ENCODE results near the gene C15orf61.

Gene C15orf61

GRCh38 chr15:67524235-67524634 is 3.3 kb downstream of the C15orf61 start:
- Histone ChIP-seq H3K27ac (ENCODE audit: insufficient read depth in 1 of 2, low read depth in 1 of 2, low read length in 2 of 2, poor library complexity in 1 of 2, severe bottlenecking in 2 of 2) (no peak overlapping the region), H3K9me3 (ENCODE audit: control extremely low read depth in 1 of 5, control insufficient read depth in 4 of 5, insufficient read depth in 2 of 5, low read depth in 1 of 5, low read length in 4 of 5) (no peaks in the 10 kb centered on the region), H3K36me3 (ENCODE audit: control insufficient read depth in 4 of 4, insufficient read depth in 4 of 4, low read length in 3 of 4) (peaks cover 0 to 16% (median 8%) of the 10 kb centered on the region in 4 experiments), H3K4me3 (ENCODE audit: control insufficient read depth in 1 of 7, extremely low read depth in 1 of 7, insufficient read depth in 4 of 7, low read depth in 2 of 7, low read length in 6 of 7) (no peak overlapping the region), H3K4me1 (ENCODE audit: control extremely low read depth in 1 of 4, control insufficient read depth in 4 of 4, insufficient read depth in 4 of 4, low read length in 3 of 4) (peaks cover 16 to 33% (median 26%) of the 10 kb centered on the region in 4 experiments), H3K27me3 (replicated peaks in 2 of 5; ENCODE audit: control insufficient read depth in 4 of 5, insufficient read depth in 5 of 5, low read length in 4 of 5) (no peaks in the 10 kb centered on the region)
- POLR2A ChIA-PET: interaction anchor here (0.6 kb wide), 1 partner anchor 514 kb away, joined by 3 read pairs; no protein-coding TSS in a partner anchor
- CTCF ChIA-PET: interaction anchor here (1.0 kb wide), 1 partner anchor 10 kb away, joined by 6 read pairs; no protein-coding TSS in a partner anchor
- DNase-seq: no peak

DNA sequence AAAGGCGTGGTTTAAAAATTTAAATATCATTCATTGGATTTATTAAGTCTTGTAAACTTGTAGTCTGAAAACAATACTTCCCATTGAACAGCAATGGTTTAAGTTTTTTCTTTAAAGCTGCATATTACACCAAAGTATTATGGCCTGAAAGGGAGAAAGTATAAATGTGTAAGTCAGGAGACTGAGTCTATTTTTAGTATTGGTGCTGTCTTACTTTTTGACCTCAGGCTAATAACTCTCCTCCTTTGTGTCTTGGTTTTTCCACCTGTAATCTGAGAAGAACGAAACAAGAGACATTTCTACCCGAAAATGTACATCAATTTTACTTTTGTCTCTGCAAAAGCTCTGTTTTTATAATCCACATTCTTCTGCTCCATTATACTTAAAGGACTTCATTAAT is 7.6 kb downstream of the C15orf61 start:
- no CpG with 5 or more reads among the region's 3 CpGs for WGBS (ENCODE audit: insufficient coverage)
- no peaks in the 10 kb centered on the region for H3K27me3 ChIP-seq (replicated peaks in 2 of 5; ENCODE audit: control insufficient read depth in 4 of 5, insufficient read depth in 5 of 5, low read length in 4 of 5)
- peaks cover 0 to 16% (median 8%) of the 10 kb centered on the region in 4 experiments for H3K36me3 ChIP-seq (ENCODE audit: control insufficient read depth in 4 of 4, insufficient read depth in 4 of 4, low read length in 3 of 4)
- no peak for DNase-seq
- no peaks in the 10 kb centered on the region for H3K9me3 ChIP-seq (ENCODE audit: control extremely low read depth in 1 of 5, control insufficient read depth in 4 of 5, insufficient read depth in 2 of 5, low read depth in 1 of 5, low read length in 4 of 5)
- H3K4me3 ChIP-seq (ENCODE audit: control insufficient read depth in 1 of 7, extremely low read depth in 1 of 7, insufficient read depth in 4 of 7, low read depth in 2 of 7, low read length in 6 of 7): no peak overlapping the region
- CTCF ChIA-PET: interaction anchor here (0.5 to 1.5 kb wide), 2 partner anchors 10 to 166 kb away, joined by 3 to 5 read pairs; no protein-coding TSS in a partner anchor
- H3K27ac ChIP-seq (ENCODE audit: insufficient read depth in 1 of 2, low read depth in 1 of 2, low read length in 2 of 2, poor library complexity in 1 of 2, severe bottlenecking in 2 of 2): no peak overlapping the region
- peaks cover 0 to 8% (median 2%) of the 10 kb centered on the region in 4 experiments for H3K4me1 ChIP-seq (ENCODE audit: control extremely low read depth in 1 of 4, control insufficient read depth in 4 of 4, insufficient read depth in 4 of 4, low read length in 3 of 4)
- POLR2A ChIA-PET: interaction anchor here (0.5 kb wide), 1 partner anchor 361 kb away, joined by 3 read pairs; no protein-coding TSS in a partner anchor

DNA sequence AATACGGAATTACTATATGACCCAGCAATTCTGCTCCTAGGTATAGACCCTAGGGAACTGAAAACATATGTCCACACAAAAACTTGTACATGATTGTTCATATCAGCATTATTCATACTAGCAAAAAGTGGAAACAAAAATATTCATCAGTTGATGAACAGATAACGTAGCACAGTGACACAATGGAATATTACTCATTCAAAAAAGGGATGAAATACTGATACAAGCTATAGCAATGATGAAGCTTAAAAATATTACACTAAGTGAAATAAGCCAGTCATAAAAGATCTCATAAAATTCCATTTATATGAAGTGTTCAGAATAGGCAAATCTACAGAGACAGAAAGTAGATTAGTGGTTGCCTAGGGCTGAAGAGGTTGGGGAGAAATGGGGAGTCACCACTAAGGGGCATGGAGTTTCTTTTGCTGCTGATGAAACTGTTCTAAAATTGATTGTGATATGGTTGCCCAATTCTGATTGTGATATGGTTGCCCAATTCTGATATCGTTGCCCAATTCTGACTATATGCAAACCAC is 10.5 kb downstream of the C15orf61 start:
- no peak overlapping the region for H3K4me3 ChIP-seq (ENCODE audit: control insufficient read depth in 1 of 7, extremely low read depth in 1 of 7, insufficient read depth in 4 of 7, low read depth in 2 of 7, low read length in 6 of 7)
- WGBS (ENCODE audit: insufficient coverage): 100% methylated on average over 2 of the region's 3 CpGs
- CTCF ChIA-PET: no interaction called here
- H3K9me3 ChIP-seq (ENCODE audit: control extremely low read depth in 1 of 5, control insufficient read depth in 4 of 5, insufficient read depth in 2 of 5, low read depth in 1 of 5, low read length in 4 of 5): no peaks in the 10 kb centered on the region
- no peak overlapping the region for H3K27ac ChIP-seq (ENCODE audit: insufficient read depth in 1 of 2, low read depth in 1 of 2, low read length in 2 of 2, poor library complexity in 1 of 2, severe bottlenecking in 2 of 2)
- H3K36me3 ChIP-seq (ENCODE audit: control insufficient read depth in 4 of 4, insufficient read depth in 4 of 4, low read length in 3 of 4): peaks cover 0 to 16% (median 8%) of the 10 kb centered on the region in 4 experiments
- no peaks in the 10 kb centered on the region for H3K4me1 ChIP-seq (ENCODE audit: control extremely low read depth in 1 of 4, control insufficient read depth in 4 of 4, insufficient read depth in 4 of 4, low read length in 3 of 4)
- H3K27me3 ChIP-seq (replicated peaks in 2 of 5; ENCODE audit: control insufficient read depth in 4 of 5, insufficient read depth in 5 of 5, low read length in 4 of 5): no peaks in the 10 kb centered on the region
- DNase-seq: no peak
- POLR2A ChIA-PET: no interaction called here

DNA sequence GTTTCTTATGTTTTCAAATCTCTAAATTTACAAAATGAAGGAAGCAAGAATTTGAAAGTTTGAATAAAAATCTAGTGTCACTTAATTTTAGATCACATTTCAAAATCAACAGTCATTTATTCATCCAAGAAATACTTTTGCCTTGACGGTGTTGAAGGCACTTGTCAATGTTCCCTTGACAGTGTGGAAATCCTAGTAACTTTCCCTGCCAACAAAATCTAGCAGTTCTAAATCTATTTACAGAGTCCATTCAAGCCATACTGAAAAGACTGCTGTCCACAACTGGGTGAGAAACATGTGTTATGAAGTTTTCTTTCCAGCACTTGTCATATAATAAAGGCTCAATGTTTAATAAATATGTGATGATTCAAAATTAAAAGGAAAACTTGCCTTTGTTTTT is 12.9 kb downstream of the C15orf61 start:
- ChIA-PET CTCF (interaction anchor here (1.4 kb wide), 1 partner anchor 10 kb away, joined by 6 read pairs; no protein-coding TSS in a partner anchor), POLR2A (no interaction called here)
- H3K36me3 ChIP-seq (ENCODE audit: control insufficient read depth in 4 of 4, insufficient read depth in 4 of 4, low read length in 3 of 4): no peaks in the 10 kb centered on the region
- no peak overlapping the region for H3K4me3 ChIP-seq (ENCODE audit: control insufficient read depth in 1 of 7, extremely low read depth in 1 of 7, insufficient read depth in 4 of 7, low read depth in 2 of 7, low read length in 6 of 7)
- WGBS (ENCODE audit: insufficient coverage): 100% methylated on average over 1 of the region's 1 CpG
- DNase-seq: no peak
- no peaks in the 10 kb centered on the region for H3K9me3 ChIP-seq (ENCODE audit: control extremely low read depth in 1 of 5, control insufficient read depth in 4 of 5, insufficient read depth in 2 of 5, low read depth in 1 of 5, low read length in 4 of 5)
- no peaks in the 10 kb centered on the region for H3K4me1 ChIP-seq (ENCODE audit: control extremely low read depth in 1 of 4, control insufficient read depth in 4 of 4, insufficient read depth in 4 of 4, low read length in 3 of 4)
- no peak overlapping the region for H3K27ac ChIP-seq (ENCODE audit: insufficient read depth in 1 of 2, low read depth in 1 of 2, low read length in 2 of 2, poor library complexity in 1 of 2, severe bottlenecking in 2 of 2)
- no peaks in the 10 kb centered on the region for H3K27me3 ChIP-seq (replicated peaks in 2 of 5; ENCODE audit: control insufficient read depth in 4 of 5, insufficient read depth in 5 of 5, low read length in 4 of 5)

GRCh38 chr15:67534360-67534759 is 13.4 kb downstream of the C15orf61 start:
- ChIA-PET CTCF (interaction anchor here (1.4 kb wide), 1 partner anchor 10 kb away, joined by 6 read pairs; no protein-coding TSS in a partner anchor), POLR2A (no interaction called here)
- Histone ChIP-seq H3K36me3 (ENCODE audit: control insufficient read depth in 4 of 4, insufficient read depth in 4 of 4, low read length in 3 of 4) (no peaks in the 10 kb centered on the region), H3K4me1 (ENCODE audit: control extremely low read depth in 1 of 4, control insufficient read depth in 4 of 4, insufficient read depth in 4 of 4, low read length in 3 of 4) (peaks cover 0 to under 1% (median under 1%) of the 10 kb centered on the region in 4 experiments), H3K4me3 (ENCODE audit: control insufficient read depth in 1 of 7, extremely low read depth in 1 of 7, insufficient read depth in 4 of 7, low read depth in 2 of 7, low read length in 6 of 7) (no peak overlapping the region), H3K27ac (ENCODE audit: insufficient read depth in 1 of 2, low read depth in 1 of 2, low read length in 2 of 2, poor library complexity in 1 of 2, severe bottlenecking in 2 of 2) (no peak overlapping the region), H3K9me3 (ENCODE audit: control extremely low read depth in 1 of 5, control insufficient read depth in 4 of 5, insufficient read depth in 2 of 5, low read depth in 1 of 5, low read length in 4 of 5) (no peaks in the 10 kb centered on the region), H3K27me3 (replicated peaks in 2 of 5; ENCODE audit: control insufficient read depth in 4 of 5, insufficient read depth in 5 of 5, low read length in 4 of 5) (no peaks in the 10 kb centered on the region)
- WGBS (ENCODE audit: insufficient coverage): no CpG with 5 or more reads among the region's 1 CpG
- no peak for DNase-seq

DNA sequence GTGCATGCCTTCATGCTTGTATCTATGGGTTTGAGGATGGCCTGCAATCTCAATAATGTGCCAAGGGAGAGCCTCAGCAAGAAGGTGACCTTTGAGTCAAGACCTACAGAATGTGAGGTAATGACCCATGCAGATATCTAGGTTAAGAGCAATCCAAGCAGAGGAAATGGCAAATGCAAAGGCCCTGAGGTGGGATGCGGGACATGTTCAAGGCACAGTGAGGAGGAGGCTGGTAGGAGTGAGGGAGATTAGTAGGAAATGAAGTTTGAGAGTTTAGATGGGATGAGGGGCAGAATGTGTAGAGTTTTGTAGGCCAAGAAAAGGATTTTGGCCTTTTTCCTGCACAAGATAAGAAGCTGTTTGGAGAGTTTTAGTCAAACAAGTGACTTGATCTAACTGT is 16.8 kb downstream of the C15orf61 start:
- no peaks in the 10 kb centered on the region for H3K9me3 ChIP-seq (ENCODE audit: control extremely low read depth in 1 of 5, control insufficient read depth in 4 of 5, insufficient read depth in 2 of 5, low read depth in 1 of 5, low read length in 4 of 5)
- no peaks in the 10 kb centered on the region for H3K27me3 ChIP-seq (replicated peaks in 2 of 5; ENCODE audit: control insufficient read depth in 4 of 5, insufficient read depth in 5 of 5, low read length in 4 of 5)
- POLR2A ChIA-PET: no interaction called here
- H3K4me3 ChIP-seq (ENCODE audit: control insufficient read depth in 1 of 7, extremely low read depth in 1 of 7, insufficient read depth in 4 of 7, low read depth in 2 of 7, low read length in 6 of 7): no peak overlapping the region
- WGBS (ENCODE audit: insufficient coverage): 100% methylated on average over 1 of the region's 1 CpG
- H3K36me3 ChIP-seq (ENCODE audit: control insufficient read depth in 4 of 4, insufficient read depth in 4 of 4, low read length in 3 of 4): no peaks in the 10 kb centered on the region
- peaks cover 5 to 19% (median 14%) of the 10 kb centered on the region in 4 experiments for H3K4me1 ChIP-seq (ENCODE audit: control extremely low read depth in 1 of 4, control insufficient read depth in 4 of 4, insufficient read depth in 4 of 4, low read length in 3 of 4)
- no peak overlapping the region for H3K27ac ChIP-seq (ENCODE audit: insufficient read depth in 1 of 2, low read depth in 1 of 2, low read length in 2 of 2, poor library complexity in 1 of 2, severe bottlenecking in 2 of 2)
- CTCF ChIA-PET: interaction anchor here (2.0 kb wide), 1 partner anchor 10 kb away, joined by 5 read pairs; no protein-coding TSS in a partner anchor
- no peak for DNase-seq
